Panc1 (cell line): ENCODE results near the gene EXPH5. TPM values are rescaled to one million over a fixed set of nuclear protein-coding genes. Genes with fewer than 3 reads are reported as not detected.

Source experiments
- ATAC-seq: fragments of 200-7000 bp; cut with Tn5 transposase; 2 replicates; pipeline ENCODE4 v1.9.1; 2020; ENCODE audit warnings: mild to moderate bottlenecking, moderate library complexity
- BruUV-seq: library from RNA; stranded (reverse); fragments of 400-500 nt; replicated peaks from 2 replicates; lab custom pipeline; 2021; lab: Mats Ljungman, UMichigan
- CTCF ChIA-PET: fragments of 300-600 bp; sonication (Branson Sonifier 250); formaldehyde crosslinking; loops from one replicate; lab custom pipeline; 2022; ENCODE audit warnings: antibody characterized with exemption; lab: Charles Lee
- POLR2A ChIA-PET: fragments of 300-600 bp; sonication (Branson Sonifier 250); formaldehyde crosslinking; loops from one replicate; lab custom pipeline; 2022; ENCODE audit warnings: antibody characterized with exemption; lab: Charles Lee
- DNase-seq: peaks from one replicate; pipeline ENCODE4 v3.0.0-alpha.2; 2010; ENCODE audit warnings: low read depth, low spot score
- H3K27ac ChIP-seq: 2 replicates; pipeline ENCODE4 v1.5.1; 2011; ENCODE audit warnings: mild to moderate bottlenecking, low read length, inconsistent platforms
- H3K27me3 ChIP-seq: fragments of 200-500 bp; sonication (Bioruptor generic); 2 replicates; pipeline ENCODE4 v1.6.0; 2014; ENCODE audit warnings: low read length, inconsistent platforms; ENCODE audit not compliant: control insufficient read depth, insufficient read depth
- H3K36me3 ChIP-seq: fragments of 200-500 bp; sonication (Bioruptor generic); 2 replicates; pipeline ENCODE4 v1.5.1; 2014; ENCODE audit warnings: inconsistent platforms, mild to moderate bottlenecking, low read length, moderate library complexity; ENCODE audit not compliant: control insufficient read depth, insufficient read depth
- H3K4me1 ChIP-seq: 2 replicates; pipeline ENCODE4 v1.5.1; 2011; ENCODE audit warnings: inconsistent platforms, mild to moderate bottlenecking, low read length, moderate library complexity; ENCODE audit not compliant: control insufficient read depth, insufficient read depth
- H3K4me3 ChIP-seq, 2 experiments: 2 replicates each; pipeline ENCODE4 v1.5.1; 2011 to 2012; ENCODE audit warnings: low read depth in 2 of 2, low read length in 2 of 2, mild to moderate bottlenecking in 2 of 2, inconsistent platforms in 1 of 2, moderate library complexity in 1 of 2
- H3K9me3 ChIP-seq: fragments of 200-500 bp; sonication (Bioruptor generic); 2 replicates; pipeline ENCODE4 v1.5.1; 2014; ENCODE audit warnings: low read depth, mild to moderate bottlenecking, inconsistent platforms, low read length, moderate library complexity; ENCODE audit not compliant: control insufficient read depth, insufficient read depth
- CTCF ChIP-seq: fragments of 450-650 bp; IDR thresholded peaks from 2 replicates; pipeline ENCODE4 v1.5.1; 2017; ENCODE audit warnings: mild to moderate bottlenecking
- POLR2AphosphoS5 ChIP-seq: IDR thresholded peaks from 2 replicates; pipeline ENCODE4 v1.6.1; 2012; ENCODE audit warnings: mild to moderate bottlenecking, low read depth, low read length, moderate library complexity
- REST ChIP-seq, 2 experiments: IDR thresholded peaks; 2 replicates each; pipeline ENCODE4 v1.6.1; 2011 to 2012; ENCODE audit warnings: low read depth in 2 of 2, control low read depth in 1 of 2, low read length in 1 of 2, mild to moderate bottlenecking in 1 of 2, moderate library complexity in 1 of 2; ENCODE audit not compliant: insufficient read depth in 1 of 2
- SIN3A ChIP-seq: IDR thresholded peaks from 2 replicates; pipeline ENCODE4 v1.6.1; 2012; ENCODE audit warnings: low read depth, mild to moderate bottlenecking, low read length, moderate library complexity, borderline replicate concordance; ENCODE audit not compliant: insufficient read depth
- TCF7L2 ChIP-seq: IDR thresholded peaks from 2 replicates; pipeline ENCODE4 v1.6.1; 2011; ENCODE audit warnings: mild to moderate bottlenecking, low read depth, low read length, inconsistent platforms
- in situ Hi-C: cut with HindIII; loops from 2 replicates; pipeline ENCODE4 v1.10.0; 2016; ENCODE audit warnings: low sequenced_read_pairs, low pct_unique_long_range_greater_than_20kb
- intact Hi-C: fragments of 100-400 bp; cut with micrococcal nuclease; formaldehyde crosslinking; loops from one replicate; pipeline ENCODE4 v1.10.0; 2022; ENCODE audit not compliant: unreplicated experiment
- total RNA-seq: library from RNA; stranded (reverse); gene quantifications from one replicate; pipeline ENCODE4 v1.2.1, GENCODE V29; 2021; ENCODE audit not compliant: unreplicated experiment

EXPH5 gene
- total RNA-seq, 1 experiment from 2014 or later, result 0.85 TPM

GRCh38 chr11:108565653-108566052, 27.9 kb downstream of the EXPH5 start:
- in situ Hi-C loops (no loop called here), intact Hi-C loops (no loop called here)
- Histone ChIP-seq H3K36me3 (no peaks in the 10 kb centered on the region), H3K4me3 (no peak overlapping the region), H3K4me1 (no peaks in the 10 kb centered on the region), H3K27me3 (no peaks in the 10 kb centered on the region; the same call in 1 of the 2 replicates), H3K9me3 (no peaks in the 10 kb centered on the region), H3K27ac (no peak overlapping the region)
- CTCF ChIA-PET, result no interaction called here
- no peak for DNase-seq
- POLR2A ChIA-PET, result no interaction called here
- no peak for ATAC-seq
- no TSS peak for BruUV-seq
- TF ChIP-seq SIN3A, result no peak
- no peak for TF ChIP-seq POLR2AphosphoS5
- TF ChIP-seq TCF7L2, result no peak
- no peak for TF ChIP-seq REST (IDR thresholded peaks at IDR 0.05; ENCODE audit: insufficient read depth in 1 of 2, low read depth in 2 of 2, low read length in 1 of 2)
- no peak for TF ChIP-seq CTCF

GRCh38 chr11:108562746-108563581, 30.6 kb downstream of the EXPH5 start:
- BruUV-seq, result no TSS peak
- no peaks in the 10 kb centered on the region for H3K9me3 ChIP-seq
- no peak overlapping the region for H3K27ac ChIP-seq
- intact Hi-C loops, result no loop called here
- H3K4me1 ChIP-seq, result no peaks in the 10 kb centered on the region
- no peak overlapping the region for H3K4me3 ChIP-seq
- no peaks in the 10 kb centered on the region for H3K36me3 ChIP-seq
- ATAC-seq (0 out of 2 replicates have a peak, but pooled peaks have one; percentile 33), DNase-seq (no peak)
- H3K27me3 ChIP-seq, result peaks cover 11% of the 10 kb centered on the region
- TF ChIP-seq TCF7L2 (no peak), POLR2AphosphoS5 (no peak), REST (IDR thresholded peaks at IDR 0.05; ENCODE audit: insufficient read depth in 1 of 2, low read depth in 2 of 2, low read length in 1 of 2) (no peak), SIN3A (no peak), CTCF (no peak)
- in situ Hi-C loops, result no loop called here
- CTCF ChIA-PET, result no interaction called here
- POLR2A ChIA-PET, result no interaction called here
